T follicular helper cell (primary cell): ENCODE data around the gene CD300LF.
A peak's percentile ranks its signal among the peaks of the same experiment; 100 is the strongest.

ENCODE experiments used
- DNase-seq: peaks from one replicate; pipeline ENCODE4 v3.0.0-alpha.2; 2020; ENCODE audit warnings: low read depth

The CD300LF gene

GRCh38 chr17:74745548-74746177 is 32.9 kb upstream of the CD300LF start:
- no peak for DNase-seq

- DNase-seq, result peak; percentile 73
These were observed 32.2 kb upstream of the CD300LF start for GRCh38 chr17:74744714-74745547.

- DNase-seq, result no peak
These were observed 31.6 kb upstream of the CD300LF start for GRCh38 chr17:74744349-74744713.

- no peak for DNase-seq
These were observed 31.0 kb upstream of the CD300LF start for GRCh38 chr17:74743755-74744154.

GRCh38 chr17:74742978-74743545 is 30.3 kb upstream of the CD300LF start:
- DNase-seq, result no peak

- no peak for DNase-seq
These were observed 29.4 kb upstream of the CD300LF start for GRCh38 chr17:74742153-74742515.

- no peak for DNase-seq
These were observed 28.1 kb upstream of the CD300LF start for GRCh38 chr17:74740641-74741387.

- DNase-seq, result no peak
These were observed 27.4 kb upstream of the CD300LF start for GRCh38 chr17:74740173-74740572.

GRCh38 chr17:74739227-74739831 is 26.6 kb upstream of the CD300LF start:
- no peak for DNase-seq

GRCh38 chr17:74738051-74738996 is 25.6 kb upstream of the CD300LF start:
- no peak for DNase-seq

- no peak for DNase-seq
These were observed 24.8 kb upstream of the CD300LF start for GRCh38 chr17:74737299-74738050.

GRCh38 chr17:74736513-74737298 is 24.0 kb upstream of the CD300LF start, which contains the start of gene RAB37:
Gene RAB37 (plus strand): TSS chr17:74737256. CDS start chr17:74737273, 17 bp downstream.
- DNase-seq, result no peak

- DNase-seq, result no peak
These were observed 21.5 kb upstream of the CD300LF start for GRCh38 chr17:74734256-74734655.

GRCh38 chr17:74733365-74734122 is 20.8 kb upstream of the CD300LF start:
- no peak for DNase-seq

- DNase-seq, result no peak
These were observed 19.5 kb upstream of the CD300LF start for GRCh38 chr17:74732042-74732867.

- no peak for DNase-seq
These were observed 18.6 kb upstream of the CD300LF start for GRCh38 chr17:74731347-74731605.

- no peak for DNase-seq
These were observed 18.0 kb upstream of the CD300LF start for GRCh38 chr17:74730491-74731346.
